Ramos (cell line): ENCODE measurements around the gene TBC1D5.
"Not testable (repeated sequence)": the region's sequence is repeated elsewhere in the genome, so short reads cannot be mapped to it uniquely, and the experiment has no call there.

ENCODE experiments used
- in situ Hi-C: fragments of 300-500 bp; cut with MboI; formaldehyde crosslinking; loops from one replicate; pipeline ENCODE4 v1.14.3; 2022; ENCODE audit warnings: low sequenced_read_pairs; ENCODE audit not compliant: unreplicated experiment

The TBC1D5 gene

GRCh38 chr3:17742102-17742879 lies at the start of gene TBC1D5:
Gene TBC1D5, minus strand, starts transcription at chr3:17742631. Its CDS starts 234,061 bp downstream, at chr3:17508570.
- in situ Hi-C loops, result no loop called here

- in situ Hi-C loops, result no loop called here
Observed at GRCh38 chr3:17783426-17783825, 41.0 kb upstream of the TBC1D5 start.

GRCh38 chr3:17782751-17783150 lies 40.3 kb upstream of the TBC1D5 start:
- in situ Hi-C loops, result no loop called here

- in situ Hi-C loops, result not testable (repeated sequence)
Observed at GRCh38 chr3:17780369-17780768, 37.9 kb upstream of the TBC1D5 start.

GRCh38 chr3:17779304-17780250 lies 37.1 kb upstream of the TBC1D5 start:
- in situ Hi-C loops, result not testable (repeated sequence)

- in situ Hi-C loops, result not testable (repeated sequence)
Observed at GRCh38 chr3:17777326-17777725, 34.9 kb upstream of the TBC1D5 start.

GRCh38 chr3:17775073-17775472 lies 32.6 kb upstream of the TBC1D5 start:
- in situ Hi-C loops, result no loop called here

- in situ Hi-C loops, result not testable (repeated sequence)
Observed at GRCh38 chr3:17774180-17774910, 31.9 kb upstream of the TBC1D5 start.

- in situ Hi-C loops, result no loop called here
Observed at GRCh38 chr3:17772556-17772955, 30.1 kb upstream of the TBC1D5 start.

GRCh38 chr3:17771177-17772017 lies 29.0 kb upstream of the TBC1D5 start:
- in situ Hi-C loops, result no loop called here

- in situ Hi-C loops, result no loop called here
Observed at GRCh38 chr3:17770682-17771081, 28.3 kb upstream of the TBC1D5 start.

GRCh38 chr3:17765819-17766472 lies 23.5 kb upstream of the TBC1D5 start:
- in situ Hi-C loops, result no loop called here

GRCh38 chr3:17761563-17761962 lies 19.1 kb upstream of the TBC1D5 start:
- in situ Hi-C loops, result no loop called here

GRCh38 chr3:17759901-17760300 lies 17.5 kb upstream of the TBC1D5 start:
- in situ Hi-C loops, result no loop called here

- in situ Hi-C loops, result no loop called here
Observed at GRCh38 chr3:17755836-17756235, 13.4 kb upstream of the TBC1D5 start.

- in situ Hi-C loops, result no loop called here
Observed at GRCh38 chr3:17753632-17753992, 11.2 kb upstream of the TBC1D5 start.

- in situ Hi-C loops, result no loop called here
Observed at GRCh38 chr3:17752876-17753631, 10.6 kb upstream of the TBC1D5 start.

- in situ Hi-C loops, result no loop called here
Observed at GRCh38 chr3:17752436-17752835, 10.0 kb upstream of the TBC1D5 start.
